Natural killer cell treated with Interleukin-12 subunit alpha and Interleukin-12 subunit beta and Interleukin-15 and Interleukin-18, amount 100 ng/mL, for 72 hours (primary cell): ENCODE measurements around the gene TXN. TPM values are rescaled to one million over a fixed set of nuclear protein-coding genes. Genes with fewer than 3 reads are reported as not detected.

Experiments used
- ATAC-seq, 2 donors: fragments of 150-1000 bp; cut with Tn5 transposase in 1 of 2; sonication (Bioruptor Pico), chemical (Tn5 transposase) in 1 of 2; 2 replicates each; pipeline ENCODE4 v1.10.0; 2021
- DNase-seq: peaks from one replicate; pipeline ENCODE4 v3.0.0; 2022; ENCODE audit warnings: low spot score
- H3K27ac Mint-ChIP-seq, 2 donors: 1 replicate in 1 of 2; 2 replicates in 1 of 2; pipeline ENCODE4 v1.8.0; 2022; ENCODE audit warnings: mixed read lengths in 2 of 2, mild to moderate bottlenecking in 1 of 2, moderate library complexity in 1 of 2
- H3K27me3 Mint-ChIP-seq, 2 donors: 1 replicate in 1 of 2; 2 replicates in 1 of 2; pipeline ENCODE4 v1.8.0; 2022; ENCODE audit warnings: mixed read lengths in 2 of 2
- H3K36me3 Mint-ChIP-seq: one replicate; pipeline ENCODE4 v1.8.0; 2022; ENCODE audit warnings: mixed read lengths
- H3K4me1 Mint-ChIP-seq, 2 donors: 1 replicate in 1 of 2; 2 replicates in 1 of 2; pipeline ENCODE4 v1.8.0; 2022; ENCODE audit warnings: low read depth in 2 of 2, mixed read lengths in 2 of 2, mild to moderate bottlenecking in 1 of 2
- H3K4me3 Mint-ChIP-seq: one replicate; pipeline ENCODE4 v1.8.0; 2022; ENCODE audit warnings: mixed read lengths
- H3K9me3 Mint-ChIP-seq: 2 replicates; pipeline ENCODE4 v1.8.0; 2022; ENCODE audit warnings: mixed read lengths
- total RNA-seq, 2 donors: library from RNA; stranded (reverse); gene quantifications; one replicate each; pipeline ENCODE4 v1.2.3, GENCODE V29; 2022

TXN gene
- 100 to 1,000 TPM; 193 to 229 TPM for total RNA-seq

DNA sequence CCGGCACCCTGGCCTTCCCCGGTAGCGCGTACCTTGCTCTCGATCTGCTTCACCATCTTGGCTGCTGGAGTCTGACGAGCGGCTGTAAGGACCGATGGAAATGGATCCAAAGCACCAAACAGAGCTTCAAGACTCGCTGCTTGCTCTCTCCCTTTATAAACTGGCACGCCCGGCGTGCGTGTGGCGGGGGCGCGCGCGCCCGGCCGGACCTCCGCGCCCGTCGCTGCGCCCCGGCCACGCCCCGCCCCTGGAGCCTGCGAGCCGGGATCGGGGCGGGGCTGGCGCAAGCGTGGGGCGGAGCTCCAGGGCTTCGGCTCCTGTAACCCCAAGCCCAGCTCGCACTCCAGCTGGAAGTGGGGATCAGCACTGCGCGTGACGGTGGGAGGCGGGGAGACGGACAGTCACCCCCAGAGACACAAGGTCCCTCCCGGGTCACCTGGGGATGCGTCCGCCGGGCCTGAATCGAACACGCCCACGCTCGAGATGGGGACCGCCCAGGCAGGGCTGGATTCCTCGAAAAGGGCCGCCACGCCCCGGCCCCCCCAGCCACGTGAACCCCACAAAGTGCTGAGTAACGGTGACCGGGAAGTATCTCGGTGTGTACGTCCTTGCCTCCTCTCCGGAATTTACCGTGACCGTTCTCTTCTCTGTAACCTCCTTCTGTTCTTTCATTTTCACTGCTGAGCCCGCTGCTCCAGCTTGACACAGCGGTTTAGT is at the start of gene TXN:
Gene TXN (minus strand): TSS at position 128 of the 717 bp plus-strand sequence. CDS start 72 bp downstream, at position 56.
- ATAC-seq, result peak; percentile 90 to 93
- peak; percentile 90 for DNase-seq
- Mint-ChIP-seq H3K36me3 (peaks cover 11% of the 10 kb centered on the region), H3K27me3 (peaks cover 4 to 7% of the 10 kb centered on the region in 2 donors), H3K4me1 (peaks cover 39 to 43% of the 10 kb centered on the region in 2 donors), H3K4me3 (peak within 1 kb of the TSS; percentile 89), H3K9me3 (no peaks in the 10 kb centered on the region), H3K27ac (peak within 1 kb of the TSS; percentile 86 to 95)

DNA sequence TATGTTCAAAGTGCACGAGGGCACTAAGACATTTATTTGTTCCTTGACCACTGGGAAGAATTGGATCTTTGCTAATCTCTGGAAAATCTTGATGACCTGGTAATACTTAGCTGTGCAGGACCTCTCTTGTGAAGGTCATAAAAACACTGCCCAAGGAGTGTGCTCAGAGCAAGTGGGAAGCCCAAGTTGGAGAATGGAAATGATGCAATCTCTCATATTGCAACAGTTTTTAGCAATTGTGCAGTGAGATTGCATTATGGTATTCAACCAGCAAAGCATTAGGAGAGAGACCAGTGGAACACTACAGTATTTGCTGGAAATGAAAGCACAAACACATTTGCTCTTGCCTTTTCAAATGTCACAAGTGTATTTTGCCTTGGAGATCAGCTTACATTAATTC is 46.8 kb upstream of the TXN start:
- Mint-ChIP-seq H3K27me3 (peaks cover 19 to 20% of the 10 kb centered on the region in 2 donors), H3K27ac (no peak overlapping the region), H3K36me3 (no peaks in the 10 kb centered on the region), H3K4me1 (no peaks in the 10 kb centered on the region), H3K9me3 (no peaks in the 10 kb centered on the region), H3K4me3 (no peak overlapping the region)
- DNase-seq (no peak), ATAC-seq (no peak)

DNA sequence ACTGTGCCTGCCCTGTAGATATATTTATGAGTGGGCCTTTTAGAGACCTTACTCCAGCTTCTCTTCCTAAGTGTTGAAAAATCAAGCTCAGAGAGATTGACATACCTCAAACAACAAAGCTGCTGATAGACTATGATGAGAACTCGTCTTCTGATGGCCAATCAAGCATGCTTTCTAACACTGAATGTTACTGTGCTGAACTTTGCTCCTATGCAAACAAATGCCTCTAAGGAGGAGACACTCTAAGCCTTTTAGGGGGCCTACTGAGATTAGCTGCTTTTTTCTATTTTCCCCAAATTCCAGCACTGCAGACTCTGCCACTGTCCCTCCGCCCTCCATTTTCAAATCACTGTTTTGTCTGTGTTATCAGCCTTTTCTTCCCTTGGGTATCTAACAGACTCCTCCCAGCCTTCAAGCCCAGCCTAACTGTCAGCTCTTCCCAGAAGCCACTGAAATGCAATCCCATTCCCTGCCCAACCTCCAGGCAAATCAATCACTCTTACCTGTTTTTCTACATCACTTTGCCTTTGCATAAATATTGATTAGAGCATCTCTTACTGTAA is 41.8 kb upstream of the TXN start:
- Mint-ChIP-seq H3K36me3 (no peaks in the 10 kb centered on the region), H3K4me3 (no peak overlapping the region), H3K27ac (no peak overlapping the region), H3K9me3 (no peaks in the 10 kb centered on the region), H3K4me1 (no peaks in the 10 kb centered on the region), H3K27me3 (peaks cover 18% of the 10 kb centered on the region in 2 donors)
- no peak for DNase-seq
- ATAC-seq, result no peak

GRCh38 chr9:110293248-110293647 is 36.9 kb upstream of the TXN start:
- no peak for ATAC-seq
- H3K4me3 Mint-ChIP-seq, result no peak overlapping the region

DNA sequence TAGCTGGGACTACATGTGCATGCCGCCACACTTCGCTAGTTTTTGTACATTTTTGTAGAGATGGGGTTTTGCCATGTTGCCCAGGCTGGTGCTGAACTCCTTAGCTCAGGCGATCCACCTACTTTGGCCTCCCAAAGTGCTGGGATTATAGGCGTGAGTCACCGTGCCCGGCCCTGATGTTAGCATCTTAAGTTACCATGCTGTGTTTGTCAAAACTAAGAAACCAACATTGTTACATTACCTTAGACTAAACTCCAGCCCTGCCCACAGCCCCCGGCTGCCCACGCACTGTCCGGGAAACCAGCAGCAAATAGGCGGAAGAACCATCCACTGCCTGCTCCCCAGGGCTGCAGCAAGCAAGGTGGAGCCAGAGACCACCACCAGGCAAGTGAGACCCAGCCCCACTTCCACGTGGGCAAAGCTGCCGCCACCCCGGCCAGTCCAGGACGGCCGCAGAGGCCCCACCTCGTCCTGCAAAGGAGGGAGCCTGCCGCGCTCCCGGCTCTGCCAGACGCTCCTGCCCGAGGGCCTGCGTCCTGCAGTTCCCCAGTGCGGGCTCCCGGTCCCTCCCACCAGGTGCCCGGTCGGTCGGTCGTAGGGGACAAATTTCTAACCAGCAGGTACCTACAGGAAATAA is 35.7 kb upstream of the TXN start:
- Mint-ChIP-seq H3K9me3 (no peaks in the 10 kb centered on the region), H3K36me3 (no peaks in the 10 kb centered on the region), H3K27me3 (peaks cover 4 to 10% of the 10 kb centered on the region in 2 donors), H3K4me1 (no peaks in the 10 kb centered on the region), H3K4me3 (no peak overlapping the region), H3K27ac (no peak overlapping the region)
- no peak for DNase-seq
- peak in 1 of 2 donors; percentile 43 for ATAC-seq

More at GRCh38 chr9:110293248-110293647, 36.9 kb upstream of the TXN start:
- no peak for DNase-seq
- Mint-ChIP-seq H3K27me3 (peaks cover 5 to 12% of the 10 kb centered on the region in 2 donors), H3K27ac (no peak overlapping the region), H3K4me1 (no peaks in the 10 kb centered on the region), H3K9me3 (no peaks in the 10 kb centered on the region), H3K36me3 (no peaks in the 10 kb centered on the region)

- H3K4me1 Mint-ChIP-seq, result no peaks in the 10 kb centered on the region
- ATAC-seq (no peak), DNase-seq (no peak)
- no peaks in the 10 kb centered on the region for H3K36me3 Mint-ChIP-seq
- no peak overlapping the region for H3K27ac Mint-ChIP-seq
- no peak overlapping the region for H3K4me3 Mint-ChIP-seq
- no peaks in the 10 kb centered on the region for H3K9me3 Mint-ChIP-seq
- peaks cover 4 to 10% of the 10 kb centered on the region in 2 donors for H3K27me3 Mint-ChIP-seq
Measured at GRCh38 chr9:110290001-110290400, 33.7 kb upstream of the TXN start.

GRCh38 chr9:110288503-110288902 is 32.2 kb upstream of the TXN start:
- H3K27me3 Mint-ChIP-seq, result peaks cover 2 to 10% of the 10 kb centered on the region in 2 donors
- no peak overlapping the region for H3K4me3 Mint-ChIP-seq
- H3K4me1 Mint-ChIP-seq, result no peaks in the 10 kb centered on the region
- H3K36me3 Mint-ChIP-seq, result no peaks in the 10 kb centered on the region
- H3K9me3 Mint-ChIP-seq, result no peaks in the 10 kb centered on the region
- ATAC-seq, result no peak
- no peak overlapping the region for H3K27ac Mint-ChIP-seq
- no peak for DNase-seq

DNA sequence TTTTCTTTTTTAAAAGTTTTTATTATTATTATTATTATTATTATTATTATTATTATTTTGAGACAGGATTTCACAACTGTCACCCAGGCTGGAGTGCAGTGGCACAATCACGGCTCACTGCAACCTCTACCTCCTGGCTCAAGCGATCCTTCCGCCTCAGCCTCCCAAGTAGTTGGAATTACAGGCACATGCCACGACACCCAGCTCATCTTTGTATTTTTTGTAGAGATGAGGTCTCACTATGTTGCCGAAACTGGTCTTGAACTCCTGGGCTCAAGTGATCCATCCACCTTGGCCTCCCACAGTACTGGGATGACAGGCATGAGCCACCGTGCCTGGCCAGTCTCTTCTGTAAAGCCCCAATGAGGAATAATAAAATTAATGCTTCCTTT is 31.0 kb upstream of the TXN start:
- Mint-ChIP-seq H3K36me3 (no peaks in the 10 kb centered on the region), H3K4me1 (no peaks in the 10 kb centered on the region), H3K27ac (no peak overlapping the region), H3K4me3 (no peak overlapping the region), H3K9me3 (no peaks in the 10 kb centered on the region), H3K27me3 (peaks cover 2 to 10% of the 10 kb centered on the region in 2 donors)
- ATAC-seq (no peak), DNase-seq (no peak)

GRCh38 chr9:110284211-110284844 is 28.0 kb upstream of the TXN start:
- Mint-ChIP-seq H3K4me1 (no peaks in the 10 kb centered on the region), H3K4me3 (no peak overlapping the region), H3K36me3 (no peaks in the 10 kb centered on the region), H3K9me3 (no peaks in the 10 kb centered on the region), H3K27ac (no peak overlapping the region), H3K27me3 (peaks cover 2 to 16% of the 10 kb centered on the region in 2 donors)
- ATAC-seq (no peak), DNase-seq (no peak)

- Mint-ChIP-seq H3K27ac (no peak overlapping the region), H3K27me3 (peaks cover 2 to 17% of the 10 kb centered on the region in 2 donors), H3K9me3 (no peaks in the 10 kb centered on the region), H3K4me1 (no peaks in the 10 kb centered on the region), H3K36me3 (no peaks in the 10 kb centered on the region), H3K4me3 (no peak overlapping the region)
- no peak for ATAC-seq
- DNase-seq, result no peak
Measured at GRCh38 chr9:110283751-110284150, 27.4 kb upstream of the TXN start.

GRCh38 chr9:110282739-110283081 is 26.4 kb upstream of the TXN start:
- H3K27ac Mint-ChIP-seq, result no peak overlapping the region
- DNase-seq (no peak), ATAC-seq (no peak)
- H3K27me3 Mint-ChIP-seq, result peaks cover 2 to 17% of the 10 kb centered on the region in 2 donors
- H3K9me3 Mint-ChIP-seq, result no peaks in the 10 kb centered on the region
- no peaks in the 10 kb centered on the region for H3K36me3 Mint-ChIP-seq
- no peaks in the 10 kb centered on the region for H3K4me1 Mint-ChIP-seq
- no peak overlapping the region for H3K4me3 Mint-ChIP-seq

DNA sequence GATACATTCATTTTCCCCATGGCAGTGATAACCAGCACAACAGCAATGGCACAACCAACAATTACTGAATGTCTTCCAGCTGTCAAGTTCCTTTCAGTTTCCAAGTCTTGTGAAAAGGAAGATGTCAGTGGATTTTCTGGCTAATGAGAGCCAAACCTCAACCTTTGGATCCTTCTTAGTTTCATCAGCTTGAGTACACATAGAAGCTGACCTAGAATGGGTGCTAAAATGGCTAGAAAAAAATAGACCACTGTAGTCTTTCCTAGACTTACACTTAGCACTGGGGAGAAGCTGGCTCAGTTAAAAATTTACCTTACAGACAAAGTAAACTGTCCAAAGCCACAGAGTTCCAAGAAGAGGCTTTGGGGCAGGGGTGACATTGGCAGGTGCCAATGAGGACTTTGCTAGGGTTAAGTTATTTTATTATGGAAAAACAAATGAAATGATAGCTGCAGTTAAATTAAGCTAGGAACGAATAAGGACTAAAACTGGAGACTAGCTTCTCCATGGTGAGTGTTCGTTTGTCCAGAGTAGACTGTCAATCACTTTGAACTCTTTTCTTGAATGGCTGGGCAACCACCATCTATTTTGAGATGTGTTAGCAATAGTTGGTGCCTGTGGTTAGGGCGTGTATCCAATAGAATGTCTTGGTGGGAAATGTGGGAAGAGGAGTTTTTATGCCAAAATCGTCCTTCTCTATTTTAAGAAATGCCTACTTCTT is 25.9 kb upstream of the TXN start:
- H3K9me3 Mint-ChIP-seq, result no peaks in the 10 kb centered on the region
- no peaks in the 10 kb centered on the region for H3K36me3 Mint-ChIP-seq
- H3K27ac Mint-ChIP-seq, result no peak overlapping the region
- peaks cover 2 to 17% of the 10 kb centered on the region in 2 donors for H3K27me3 Mint-ChIP-seq
- no peaks in the 10 kb centered on the region for H3K4me1 Mint-ChIP-seq
- ATAC-seq, result no peak
- no peak overlapping the region for H3K4me3 Mint-ChIP-seq
- no peak for DNase-seq

DNA sequence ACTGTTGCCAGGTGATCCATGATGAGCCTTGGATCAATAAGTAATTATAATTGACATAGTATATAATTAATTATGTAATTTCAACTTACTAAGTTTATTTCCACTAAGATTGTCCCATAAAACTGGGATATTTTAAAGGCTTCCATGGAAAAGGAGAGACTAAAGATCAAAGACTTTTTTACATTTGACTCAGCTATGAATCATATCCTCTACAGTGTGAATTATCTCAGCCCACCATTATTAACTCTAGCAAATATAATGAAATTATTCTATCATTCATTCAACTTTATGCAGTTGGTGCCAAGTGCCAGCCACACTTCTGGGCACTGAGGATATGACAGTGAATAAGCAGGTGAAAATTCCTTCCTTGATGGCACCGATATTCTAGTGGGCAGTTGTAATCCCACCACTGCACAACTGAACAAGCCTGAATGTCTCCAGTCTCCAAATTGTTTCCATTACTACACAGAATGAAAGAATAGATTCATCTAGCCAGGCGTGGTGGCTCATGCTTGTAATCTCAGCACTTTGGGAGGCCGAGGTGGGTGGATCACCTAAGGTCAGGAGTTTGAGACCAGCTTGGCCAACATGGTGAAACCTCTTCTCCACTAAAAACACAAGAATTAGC is 21.9 kb upstream of the TXN start:
- H3K27me3 Mint-ChIP-seq, result peaks cover 6 to 13% of the 10 kb centered on the region in 2 donors
- no peak overlapping the region for H3K4me3 Mint-ChIP-seq
- no peaks in the 10 kb centered on the region for H3K36me3 Mint-ChIP-seq
- no peak for ATAC-seq
- DNase-seq, result no peak
- H3K27ac Mint-ChIP-seq, result no peak overlapping the region
- H3K9me3 Mint-ChIP-seq, result no peaks in the 10 kb centered on the region
- no peaks in the 10 kb centered on the region for H3K4me1 Mint-ChIP-seq
